ENCODE measurements around the gene GRID2. TPM values are rescaled to one million over a fixed set of nuclear protein-coding genes. Genes with fewer than 3 reads are reported as not detected.

The GRID2 gene
- polyA plus RNA-seq, 1 of the 3 experiments (the other 2 are of a cell fraction) = not detected

- H4K20me1 ChIP-seq (ENCODE audit: insufficient read depth) = no peaks in the 10 kb centered on the region
- DNase-seq = no peak
- H3K27ac ChIP-seq (ENCODE audit: low read depth in 2 of 2, low read length in 1 of 2) = no peak overlapping the region
- no peak overlapping the region for H3K4me2 ChIP-seq
- H3K9ac ChIP-seq = no peak overlapping the region
- H3K9me3 ChIP-seq = no peaks in the 10 kb centered on the region
- TF ChIP-seq IRF3 (IDR thresholded peaks at IDR 0.05; ENCODE audit: low read depth, low read length) = no peak
- TF ChIP-seq TCF12 (IDR thresholded peaks at IDR 0.05) = no peak
- TF ChIP-seq POLR2AphosphoS5 (IDR thresholded peaks at IDR 0.05; ENCODE audit: low read depth, low read length) = no peak
- no peaks in the 10 kb centered on the region for H3K27me3 ChIP-seq (ENCODE audit: insufficient read depth)
- WGBS (ENCODE audit: low lambda C conversion rate) = 47% methylated on average over 6 of the region's 6 CpGs
- ChIA-PET POLR2A (no interaction called here), CTCF (no interaction called here)
- no peaks in the 10 kb centered on the region for H3K79me2 ChIP-seq (ENCODE audit: insufficient read depth)
- no peaks in the 10 kb centered on the region; a peak in 1 of 4 replicates for H3K4me1 ChIP-seq (ENCODE audit: control insufficient read depth in 1 of 2, insufficient read depth in 2 of 2, low read depth in 1 of 2, low read length in 1 of 2)
- no peaks in the 10 kb centered on the region for H3K36me3 ChIP-seq (replicated peaks in 1 of 2; ENCODE audit: control insufficient read depth in 1 of 2, insufficient read depth in 2 of 2, low read length in 1 of 2)
- H3F3A ChIP-seq (replicated peaks; ENCODE audit: insufficient read depth) = no peaks in the 10 kb centered on the region
- H3K9me2 ChIP-seq = no peaks in the 10 kb centered on the region
- H3K4me3 ChIP-seq (ENCODE audit: low read depth in 2 of 2, low read length in 1 of 2) = no peak overlapping the region
- H2AFZ ChIP-seq (ENCODE audit: low read depth) = no peak overlapping the region
These were observed 212.7 kb downstream of the GRID2 start for GRCh38 chr4:92516450-92516849.

GRCh38 chr4:92519727-92520126, 216.0 kb downstream of the GRID2 start:
- Histone ChIP-seq H3K27me3 (ENCODE audit: insufficient read depth) (no peaks in the 10 kb centered on the region), H4K20me1 (ENCODE audit: insufficient read depth) (no peaks in the 10 kb centered on the region), H3F3A (replicated peaks; ENCODE audit: insufficient read depth) (no peaks in the 10 kb centered on the region), H3K27ac (ENCODE audit: low read depth in 2 of 2, low read length in 1 of 2) (no peak overlapping the region), H3K4me3 (ENCODE audit: low read depth in 2 of 2, low read length in 1 of 2) (no peak overlapping the region), H3K9me3 (no peaks in the 10 kb centered on the region), H3K4me1 (ENCODE audit: control insufficient read depth in 1 of 2, insufficient read depth in 2 of 2, low read depth in 1 of 2, low read length in 1 of 2) (no peaks in the 10 kb centered on the region; a peak in 1 of 4 replicates), H2AFZ (ENCODE audit: low read depth) (no peak overlapping the region), H3K36me3 (replicated peaks in 1 of 2; ENCODE audit: control insufficient read depth in 1 of 2, insufficient read depth in 2 of 2, low read length in 1 of 2) (no peaks in the 10 kb centered on the region), H3K4me2 (no peak overlapping the region), H3K9ac (no peak overlapping the region), H3K79me2 (ENCODE audit: insufficient read depth) (no peaks in the 10 kb centered on the region), H3K9me2 (no peaks in the 10 kb centered on the region)
- ChIA-PET POLR2A (no interaction called here), CTCF (interaction anchor here (1.1 kb wide), 1 partner anchor 14 kb away, joined by 3 read pairs; no protein-coding TSS in a partner anchor)
- TF ChIP-seq ELF1 (IDR thresholded peaks at IDR 0.05) = no peak
- no peak for TF ChIP-seq EZH2phosphoT487 (IDR thresholded peaks at IDR 0.05; ENCODE audit: borderline replicate concordance, low read depth)
- TF ChIP-seq RFX5 (IDR thresholded peaks at IDR 0.05; ENCODE audit: low read length) = no peak
- TF ChIP-seq MAX (IDR thresholded peaks at IDR 0.05; ENCODE audit: low read depth) = no peak
- TF ChIP-seq FOSL2 (IDR thresholded peaks at IDR 0.05; ENCODE audit: borderline replicate concordance, low read depth) = no peak
- TF ChIP-seq GATA2 (CRISPR knock-in tag; IDR thresholded peaks at IDR 0.05) = no peak
- TF ChIP-seq SMC3 (IDR thresholded peaks at IDR 0.05; ENCODE audit: low read depth, low read length) = no peak
- no peak for TF ChIP-seq TEAD4 (IDR thresholded peaks at IDR 0.05; ENCODE audit: borderline replicate concordance, insufficient read depth)
- TF ChIP-seq POLR2AphosphoS5 (IDR thresholded peaks at IDR 0.05; ENCODE audit: low read depth, low read length) = no peak
- no peak for TF ChIP-seq FOXM1 (IDR thresholded peaks at IDR 0.05; ENCODE audit: low read depth)
- TF ChIP-seq NFIC (IDR thresholded peaks at IDR 0.05; ENCODE audit: borderline replicate concordance) = no peak
- TF ChIP-seq USF1 (IDR thresholded peaks at IDR 0.05; ENCODE audit: borderline replicate concordance, low read depth) = no peak
- no peak for TF ChIP-seq EP300 (IDR thresholded peaks at IDR 0.05; ENCODE audit: borderline replicate concordance in 1 of 2, low read depth in 1 of 2, low read length in 1 of 2)
- no peak for TF ChIP-seq USF2 (IDR thresholded peaks at IDR 0.05; ENCODE audit: borderline replicate concordance, low read depth, low read length)
- TF ChIP-seq SIN3A (IDR thresholded peaks at IDR 0.05; ENCODE audit: borderline replicate concordance, low read depth, low read length) = no peak
- no peak for TF ChIP-seq CHD2 (IDR thresholded peaks at IDR 0.05; ENCODE audit: low read length, partially characterized antibody)
- TF ChIP-seq REST (IDR thresholded peaks at IDR 0.05; ENCODE audit: low read depth, low read length) = no peak
- TF ChIP-seq TAF1 (IDR thresholded peaks at IDR 0.05; ENCODE audit: borderline replicate concordance, low read depth, low read length) = no peak
- TF ChIP-seq RCOR1 (IDR thresholded peaks at IDR 0.05; ENCODE audit: low read length) = no peak
- DNase-seq = no peak
- 53% methylated on average over 3 of the region's 3 CpGs for WGBS (ENCODE audit: low lambda C conversion rate)

All from SK-N-SH (cell line).